Mesenchymal stem cell (in vitro differentiated cells and primary cell): ENCODE data around the gene CECR2.

Source experiments
- DNase-seq: peaks from one replicate; pipeline ENCODE4 v3.0.0-alpha.2; 2013
- H2AFZ ChIP-seq: one replicate; pipeline ENCODE4 v1.6.1; 2013; ENCODE audit warnings: low read depth, mild to moderate bottlenecking, control low read depth, inconsistent platforms, low read length, moderate library complexity
- H2AK5ac ChIP-seq: 2 replicates; pipeline ENCODE4 v1.6.1; 2013; ENCODE audit warnings: low read length, moderate library complexity, mild to moderate bottlenecking, inconsistent platforms; ENCODE audit not compliant: severe bottlenecking
- H2BK120ac ChIP-seq: one replicate; pipeline ENCODE4 v1.6.1; 2013; ENCODE audit warnings: low read depth, mild to moderate bottlenecking, inconsistent platforms, low read length, moderate library complexity
- H2BK12ac ChIP-seq, 2 experiments: one replicate each; pipeline ENCODE4 v1.6.1; 2013; ENCODE audit warnings: inconsistent platforms in 2 of 2, low read length in 2 of 2, mild to moderate bottlenecking in 2 of 2, moderate library complexity in 2 of 2, control low read depth in 1 of 2
- H2BK15ac ChIP-seq: one replicate; pipeline ENCODE4 v1.6.1; 2013; ENCODE audit warnings: mild to moderate bottlenecking, low read depth, inconsistent platforms; ENCODE audit not compliant: poor library complexity, severe bottlenecking
- H2BK5ac ChIP-seq: 2 replicates; pipeline ENCODE4 v1.6.1; 2013; ENCODE audit warnings: low read depth, mild to moderate bottlenecking, low read length, control low read depth, inconsistent platforms; ENCODE audit not compliant: poor library complexity, severe bottlenecking
- H3K14ac ChIP-seq, 2 experiments: one replicate each; pipeline ENCODE4 v1.6.1; 2013; ENCODE audit warnings: inconsistent platforms in 2 of 2, low read length in 2 of 2, control low read depth in 1 of 2, mild to moderate bottlenecking in 1 of 2, moderate library complexity in 1 of 2
- H3K18ac ChIP-seq, 2 experiments: one replicate each; pipeline ENCODE4 v1.6.1; 2013; ENCODE audit warnings: inconsistent platforms in 2 of 2, low read length in 2 of 2, control low read depth in 1 of 2, low read depth in 1 of 2, mild to moderate bottlenecking in 1 of 2
- H3K23ac ChIP-seq, 2 experiments: one replicate each; pipeline ENCODE4 v1.6.1; 2013; ENCODE audit warnings: inconsistent platforms in 2 of 2, low read length in 2 of 2, mild to moderate bottlenecking in 2 of 2, moderate library complexity in 2 of 2, control low read depth in 1 of 2
- H3K27ac ChIP-seq: 2 replicates; pipeline ENCODE4 v1.5.1; 2013; ENCODE audit warnings: mild to moderate bottlenecking, moderate library complexity, low read length, control low read depth, inconsistent platforms; ENCODE audit not compliant: poor library complexity, severe bottlenecking
- H3K27me3 ChIP-seq, 2 experiments: 2 replicates each; pipeline versions ENCODE4 v1.6.1 to v1.7.0; 2013; ENCODE audit warnings: low read length in 2 of 2, mild to moderate bottlenecking in 2 of 2, moderate library complexity in 2 of 2, control low read depth in 1 of 2, inconsistent platforms in 1 of 2; ENCODE audit not compliant: control insufficient read depth in 1 of 2, insufficient read depth in 1 of 2
- H3K36me3 ChIP-seq, 2 experiments: 2 replicates each; pipeline versions ENCODE4 v1.6.1 to v1.7.0; 2013; ENCODE audit warnings: low read length in 2 of 2, control low read depth in 1 of 2, inconsistent platforms in 1 of 2, low read depth in 1 of 2, mild to moderate bottlenecking in 1 of 2; ENCODE audit not compliant: insufficient read depth in 2 of 2, control insufficient read depth in 1 of 2
- H3K4ac ChIP-seq, 2 experiments: one replicate each; pipeline ENCODE4 v1.6.1; 2013; ENCODE audit warnings: inconsistent platforms in 2 of 2, low read length in 2 of 2, mild to moderate bottlenecking in 2 of 2, moderate library complexity in 2 of 2, control low read depth in 1 of 2, low read depth in 1 of 2
- H3K4me1 ChIP-seq: 2 replicates; pipeline ENCODE4 v1.6.1; 2013; ENCODE audit warnings: low read depth, low read length, control low read depth; ENCODE audit not compliant: control insufficient read depth, insufficient read depth
- H3K4me2 ChIP-seq: 2 replicates; pipeline ENCODE4 v1.6.1; 2013; ENCODE audit warnings: low read length, mild to moderate bottlenecking, inconsistent platforms; ENCODE audit not compliant: poor library complexity, severe bottlenecking
- H3K4me3 ChIP-seq, 2 experiments: 2 replicates each; pipeline versions ENCODE4 v1.5.1 to v1.7.0; 2013; ENCODE audit warnings: low read length in 2 of 2, mild to moderate bottlenecking in 2 of 2, control low read depth in 1 of 2, low read depth in 1 of 2; ENCODE audit not compliant: insufficient read depth in 1 of 2
- H3K79me1 ChIP-seq: replicated peaks from 2 replicates; pipeline ENCODE4 v1.6.1; 2013; ENCODE audit warnings: mild to moderate bottlenecking, control low read depth, low read length, inconsistent platforms; ENCODE audit not compliant: poor library complexity, severe bottlenecking
- H3K9ac ChIP-seq: 2 replicates; pipeline ENCODE4 v1.7.0; 2013; ENCODE audit warnings: mild to moderate bottlenecking, low read length, moderate library complexity
- H3K9me3 ChIP-seq: 2 replicates; pipeline ENCODE4 v1.7.0; 2013; ENCODE audit warnings: mild to moderate bottlenecking, low read length; ENCODE audit not compliant: control insufficient read depth
- H4K8ac ChIP-seq: one replicate; pipeline ENCODE4 v1.6.1; 2013; ENCODE audit warnings: inconsistent platforms, mild to moderate bottlenecking, low read length, moderate library complexity
- H4K91ac ChIP-seq: one replicate; pipeline ENCODE4 v1.6.1; 2013; ENCODE audit warnings: mild to moderate bottlenecking, low read length, inconsistent platforms
- WGBS: methylation state at CpG from one replicate; pipeline ENCODE4 v1.1.7; 2013; ENCODE audit warnings: mixed read lengths; 5-methylcytosine and 5-hydroxymethylcytosine counted together

The CECR2 gene

DNA sequence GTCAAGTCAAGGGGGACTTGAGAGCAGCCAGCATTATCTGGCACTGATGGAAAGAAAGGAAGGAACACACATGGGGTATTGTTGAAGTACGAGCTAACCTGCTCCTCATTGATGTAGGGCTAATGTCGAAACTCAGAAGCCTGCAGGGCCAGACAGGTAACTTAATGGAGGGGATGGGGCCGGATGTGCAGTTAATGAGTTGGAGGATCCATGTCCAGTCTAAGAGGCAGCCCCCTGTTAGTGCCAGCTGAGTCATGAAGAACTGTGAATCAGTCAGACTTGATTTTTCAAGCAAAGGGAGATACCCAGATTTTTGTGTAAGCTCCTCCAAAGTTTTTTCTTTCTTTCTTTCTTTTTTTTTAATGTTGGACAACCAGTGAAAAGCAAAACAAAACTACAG lies 65.6 kb downstream of the CECR2 start:
- peaks cover 8 to 11% of the 10 kb centered on the region in 2 experiments for H3K27me3 ChIP-seq
- DNase-seq = no peak
- no peak overlapping the region for H3K4me2 ChIP-seq
- no peak overlapping the region for H4K91ac ChIP-seq
- no peak overlapping the region for H3K18ac ChIP-seq
- no peak overlapping the region for H2BK15ac ChIP-seq
- no peaks in the 10 kb centered on the region for H3K79me1 ChIP-seq
- H2BK12ac ChIP-seq = no peak overlapping the region
- no peak overlapping the region for H2BK5ac ChIP-seq
- no peak overlapping the region for H3K4me3 ChIP-seq
- no peak overlapping the region for H4K8ac ChIP-seq
- H3K27ac ChIP-seq = no peak overlapping the region
- no peak overlapping the region for H2AFZ ChIP-seq
- H3K9me3 ChIP-seq = no peaks in the 10 kb centered on the region
- WGBS = 64% methylated on average over 3 of the region's 3 CpGs
- H3K23ac ChIP-seq = no peak overlapping the region
- H3K4me1 ChIP-seq = peaks cover 2% of the 10 kb centered on the region
- H2BK120ac ChIP-seq = no peak overlapping the region
- no peak overlapping the region for H2AK5ac ChIP-seq
- no peaks in the 10 kb centered on the region for H3K36me3 ChIP-seq
- H3K4ac ChIP-seq = no peak overlapping the region
- no peak overlapping the region for H3K14ac ChIP-seq
- no peak overlapping the region for H3K9ac ChIP-seq

DNA sequence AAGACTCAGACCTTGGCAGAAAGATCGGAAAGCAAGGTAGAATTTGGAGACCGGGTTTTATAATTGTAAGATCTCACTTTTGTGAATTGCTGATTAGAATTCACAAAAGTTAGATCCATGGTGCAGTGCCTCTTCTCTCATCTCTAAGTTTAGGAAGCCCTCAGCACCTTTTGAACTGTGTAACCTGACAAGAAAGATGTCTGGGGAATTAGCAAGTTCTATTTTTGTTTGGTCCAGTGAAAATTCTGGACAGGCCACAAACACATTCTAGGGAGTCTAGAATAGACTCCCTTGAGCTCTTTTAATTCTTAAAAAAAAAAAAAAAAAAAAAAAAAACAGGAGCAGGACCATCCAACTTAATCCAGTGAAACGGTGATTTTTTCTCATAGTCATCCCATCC lies 66.1 kb downstream of the CECR2 start:
- Histone ChIP-seq H3K23ac (no peak overlapping the region), H2AFZ (no peak overlapping the region), H2BK120ac (no peak overlapping the region), H2AK5ac (no peak overlapping the region), H3K9ac (no peak overlapping the region), H3K18ac (no peak overlapping the region), H4K91ac (no peak overlapping the region), H3K9me3 (no peaks in the 10 kb centered on the region), H2BK15ac (no peak overlapping the region), H3K4me1 (peaks cover 2% of the 10 kb centered on the region), H3K36me3 (no peaks in the 10 kb centered on the region), H3K4me2 (no peak overlapping the region), H3K14ac (no peak overlapping the region), H2BK5ac (no peak overlapping the region), H2BK12ac (no peak overlapping the region), H3K27ac (no peak overlapping the region), H3K27me3 (peaks cover 8 to 11% of the 10 kb centered on the region in 2 experiments), H3K79me1 (no peaks in the 10 kb centered on the region), H3K4me3 (no peak overlapping the region), H4K8ac (no peak overlapping the region), H3K4ac (no peak overlapping the region)
- 73% methylated on average over 3 of the region's 3 CpGs for WGBS
- DNase-seq = no peak

DNA sequence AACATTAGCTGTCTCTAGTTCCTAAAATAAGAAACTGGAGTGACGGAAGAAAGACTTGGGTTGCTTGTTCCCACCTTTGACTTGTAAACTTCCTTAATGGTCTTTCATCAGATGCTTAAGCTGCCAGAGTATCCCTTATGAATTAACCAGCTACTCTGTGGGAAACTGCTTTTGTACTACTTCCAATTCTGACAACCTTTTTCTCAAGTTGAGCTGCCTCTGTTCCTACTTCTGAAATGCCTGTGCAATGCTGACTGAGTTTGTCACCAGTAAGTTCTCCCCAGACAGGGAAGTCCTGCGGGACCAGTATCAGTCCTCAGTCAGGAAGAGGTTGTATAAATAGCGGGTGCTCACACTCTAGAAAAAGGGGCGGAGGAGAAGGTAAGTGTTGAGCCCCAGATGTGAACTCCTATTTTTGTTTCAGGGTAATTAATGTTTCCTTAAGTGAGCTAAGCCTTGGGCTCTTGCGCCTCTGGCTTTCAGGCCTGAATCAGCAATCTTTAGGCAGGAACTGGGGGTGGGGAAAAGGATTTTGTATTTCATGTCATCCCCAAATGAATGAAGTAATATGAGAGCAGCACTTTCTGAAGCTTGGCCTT lies 67.2 kb downstream of the CECR2 start:
- no peak for DNase-seq
- Histone ChIP-seq H3K4ac (no peak overlapping the region), H2BK120ac (no peak overlapping the region), H2BK5ac (no peak overlapping the region), H3K4me3 (no peak overlapping the region), H3K23ac (no peak overlapping the region), H2AK5ac (no peak overlapping the region), H4K8ac (no peak overlapping the region), H4K91ac (no peak overlapping the region), H3K4me2 (no peak overlapping the region), H3K14ac (no peak overlapping the region), H3K4me1 (peaks cover 2% of the 10 kb centered on the region), H3K18ac (no peak overlapping the region), H2BK15ac (no peak overlapping the region), H2AFZ (no peak overlapping the region), H3K9ac (no peak overlapping the region), H3K27ac (no peak overlapping the region), H3K9me3 (no peaks in the 10 kb centered on the region), H3K79me1 (no peaks in the 10 kb centered on the region), H3K36me3 (no peaks in the 10 kb centered on the region), H2BK12ac (no peak overlapping the region), H3K27me3 (peaks cover 8 to 11% of the 10 kb centered on the region in 2 experiments)
- 23% methylated on average over 5 of the region's 5 CpGs for WGBS

DNA sequence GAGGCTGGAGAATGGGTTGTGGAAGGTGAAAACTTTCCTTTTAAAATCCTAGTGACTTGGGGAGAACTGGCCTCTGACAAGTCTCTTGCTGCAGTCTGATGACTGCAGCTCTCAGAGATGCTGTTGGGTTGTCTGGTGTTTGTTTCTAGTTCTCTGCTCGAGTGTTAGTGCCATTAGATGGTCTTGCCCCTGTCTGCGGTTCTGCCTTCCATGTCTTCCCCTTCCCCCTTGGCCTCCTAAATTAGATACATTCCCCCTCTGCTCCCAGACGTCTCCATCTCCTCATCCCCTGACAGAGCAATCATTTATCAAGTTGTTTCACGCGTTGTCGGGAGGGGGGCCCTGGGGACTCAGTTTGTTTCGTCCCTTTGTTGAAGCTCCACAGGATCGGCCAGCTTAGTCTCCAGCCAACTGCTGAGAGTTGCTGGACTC lies 67.7 kb downstream of the CECR2 start:
- Histone ChIP-seq H2BK120ac (no peak overlapping the region), H3K14ac (no peak overlapping the region), H3K4me1 (peaks cover 2% of the 10 kb centered on the region), H3K18ac (no peak overlapping the region), H2BK12ac (no peak overlapping the region), H3K4me3 (no peak overlapping the region), H2BK5ac (no peak overlapping the region), H3K9ac (no peak overlapping the region), H3K36me3 (no peaks in the 10 kb centered on the region), H3K27me3 (peaks cover 8 to 11% of the 10 kb centered on the region in 2 experiments), H2AFZ (peak overlapping the region; percentile 51), H3K79me1 (no peaks in the 10 kb centered on the region), H3K9me3 (no peaks in the 10 kb centered on the region), H4K91ac (no peak overlapping the region), H3K23ac (no peak overlapping the region), H2AK5ac (no peak overlapping the region), H3K4me2 (no peak overlapping the region), H4K8ac (no peak overlapping the region), H3K4ac (no peak overlapping the region), H2BK15ac (no peak overlapping the region), H3K27ac (no peak overlapping the region)
- DNase-seq = no peak
- 2% methylated on average over 8 of the region's 8 CpGs for WGBS
